ENCODE results near the gene USP25. TPM values are rescaled to one million over a fixed set of nuclear protein-coding genes. Genes with fewer than 3 reads are reported as not detected.

Gene USP25
- total RNA-seq, 1 donor from 2014 or later, result 52.3 TPM

DNA sequence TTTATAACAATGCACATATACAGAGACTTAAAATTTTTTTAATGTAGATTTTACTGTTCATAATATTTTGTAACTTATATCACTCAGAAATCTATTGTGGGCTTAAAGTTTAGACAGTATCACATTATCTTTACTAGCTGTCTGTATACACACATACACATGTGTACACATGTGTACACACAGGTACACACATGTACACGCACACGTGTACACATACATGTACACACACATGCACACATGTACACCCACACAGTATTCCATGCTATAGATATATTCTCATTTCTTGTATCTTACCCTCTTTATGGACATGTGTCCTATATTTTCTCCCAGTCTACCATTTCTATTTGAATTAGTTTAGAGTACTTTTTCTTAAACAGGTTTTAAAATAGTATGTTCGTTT, 123.3 kb downstream of the USP25 start:
- no peak for DNase-seq (ENCODE audit: low spot score)

DNA sequence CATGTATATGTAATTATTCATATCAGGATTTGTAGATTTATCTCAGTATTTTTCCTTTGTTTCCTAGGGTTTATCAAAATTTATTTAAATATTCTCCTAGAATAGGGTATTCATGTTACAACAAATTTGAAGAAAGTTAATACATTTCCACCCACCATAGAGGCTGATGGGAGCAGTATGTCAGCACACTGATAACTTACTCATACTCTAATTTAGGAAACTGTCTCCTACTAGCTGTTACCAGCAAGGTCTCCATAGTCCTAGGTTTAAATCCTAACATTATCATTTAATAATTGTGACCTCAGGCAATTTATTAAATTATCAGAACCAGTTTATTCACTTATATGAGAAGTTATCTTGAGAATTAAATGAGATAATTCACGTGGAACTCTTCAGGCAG, 127.0 kb downstream of the USP25 start:
- no peak for DNase-seq (ENCODE audit: low spot score)

GRCh38 chr21:15857740-15858139, 128.0 kb downstream of the USP25 start:
- DNase-seq (ENCODE audit: low spot score), result no peak

DNA sequence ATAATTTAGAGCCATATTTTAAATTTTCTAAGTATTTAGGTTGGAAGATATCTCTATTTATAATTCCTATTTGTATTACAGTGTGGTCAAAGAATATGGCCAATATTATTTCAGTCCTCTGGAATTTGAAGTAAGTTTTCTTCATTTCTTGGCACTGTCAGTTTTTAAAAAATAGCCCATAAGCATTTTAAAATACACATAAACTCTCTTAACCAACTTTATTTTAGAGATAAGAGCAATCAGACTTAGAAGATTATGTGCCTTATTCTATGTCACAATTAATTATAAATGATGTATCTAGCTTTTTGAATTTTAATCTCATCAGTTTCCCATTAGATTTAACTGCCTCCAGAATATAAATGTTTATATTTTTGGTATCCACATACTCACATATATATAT, 130.8 kb downstream of the USP25 start:
- DNase-seq (ENCODE audit: low spot score), result no peak

DNA sequence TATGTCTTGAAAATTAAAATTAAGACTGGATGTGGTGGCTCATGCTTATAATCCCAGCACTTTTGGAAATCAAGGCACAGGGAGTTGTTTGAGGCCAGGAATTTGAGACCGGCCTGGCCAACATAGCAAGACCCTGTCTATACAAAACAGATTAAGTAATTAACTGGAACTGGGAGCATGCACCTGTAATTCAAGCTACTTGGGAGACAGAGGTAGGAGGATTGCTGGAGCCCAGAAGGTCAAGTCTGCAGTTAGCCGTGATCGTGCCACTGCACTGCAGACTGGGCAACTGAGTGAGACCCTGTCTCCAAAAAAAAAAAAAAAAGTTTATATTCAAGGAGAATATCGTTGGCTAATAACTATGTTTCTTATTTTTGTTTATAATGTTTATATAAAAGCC, 139.2 kb downstream of the USP25 start:
- no peak for DNase-seq (ENCODE audit: low spot score)

- no peak for DNase-seq (ENCODE audit: low spot score)
Measured at GRCh38 chr21:15870819-15871218, 141.0 kb downstream of the USP25 start.

DNA sequence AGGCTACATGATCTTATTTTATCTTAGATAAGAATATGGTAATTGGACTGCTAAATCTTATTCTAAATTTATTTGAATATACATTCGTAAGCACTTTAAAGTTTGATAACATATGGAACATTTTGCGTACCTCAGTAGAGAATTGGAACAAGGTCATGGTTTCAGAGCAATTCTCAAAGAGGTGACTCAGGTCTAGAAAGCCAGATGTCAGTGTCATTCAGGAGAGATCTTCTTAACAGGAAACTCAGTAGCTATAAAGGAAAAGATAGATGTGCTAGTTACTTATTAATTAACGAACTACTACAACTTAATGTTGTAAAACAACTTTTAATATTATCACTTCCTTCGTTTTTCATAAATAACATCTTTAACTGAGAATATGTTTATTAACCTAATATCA, 142.5 kb downstream of the USP25 start:
- no peak for DNase-seq (ENCODE audit: low spot score)

DNA sequence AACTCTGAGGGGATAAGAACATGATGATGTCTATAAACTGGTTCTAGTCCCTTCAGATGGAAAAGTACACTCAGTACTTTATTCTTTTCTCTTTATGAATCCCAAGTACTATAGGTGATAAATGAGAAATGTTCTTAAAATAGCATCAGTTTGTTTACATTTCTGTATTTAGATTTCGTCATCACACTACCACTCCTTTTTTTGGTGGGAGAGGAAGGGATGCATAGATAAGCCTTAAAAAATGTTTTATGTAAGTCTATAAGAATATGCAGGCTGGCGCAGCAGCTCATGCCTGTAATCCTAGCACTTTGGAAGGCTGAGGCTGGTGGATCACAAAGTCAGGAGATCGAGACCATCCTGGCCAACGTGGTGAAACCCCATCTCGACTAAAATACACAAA, 144.8 kb downstream of the USP25 start:
- no peak for DNase-seq (ENCODE audit: low spot score)

GRCh38 chr21:15875286-15875685, 145.5 kb downstream of the USP25 start:
- DNase-seq (ENCODE audit: low spot score), result no peak

- DNase-seq (ENCODE audit: low spot score), result no peak
Measured at GRCh38 chr21:15893902-15894301, 164.1 kb downstream of the USP25 start.

DNA sequence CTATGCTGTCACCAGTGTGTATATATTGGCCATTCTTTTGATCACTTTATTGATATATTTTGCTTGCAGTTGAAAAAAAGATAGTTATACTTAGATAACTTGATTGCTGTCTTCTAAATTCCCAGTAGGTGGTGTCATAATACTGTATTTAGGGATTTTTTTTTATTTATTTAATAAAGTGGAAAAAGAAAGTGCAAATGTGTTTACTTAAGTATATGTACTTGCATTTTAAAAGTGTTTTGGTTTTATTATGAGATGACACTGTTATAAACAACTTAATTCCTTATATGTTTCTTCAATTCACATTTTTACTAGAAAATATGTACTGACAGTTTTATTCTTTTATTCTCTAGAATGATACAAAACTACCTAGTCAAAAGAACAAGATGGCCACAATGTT, 164.8 kb downstream of the USP25 start:
- DNase-seq (ENCODE audit: low spot score), result no peak

DNA sequence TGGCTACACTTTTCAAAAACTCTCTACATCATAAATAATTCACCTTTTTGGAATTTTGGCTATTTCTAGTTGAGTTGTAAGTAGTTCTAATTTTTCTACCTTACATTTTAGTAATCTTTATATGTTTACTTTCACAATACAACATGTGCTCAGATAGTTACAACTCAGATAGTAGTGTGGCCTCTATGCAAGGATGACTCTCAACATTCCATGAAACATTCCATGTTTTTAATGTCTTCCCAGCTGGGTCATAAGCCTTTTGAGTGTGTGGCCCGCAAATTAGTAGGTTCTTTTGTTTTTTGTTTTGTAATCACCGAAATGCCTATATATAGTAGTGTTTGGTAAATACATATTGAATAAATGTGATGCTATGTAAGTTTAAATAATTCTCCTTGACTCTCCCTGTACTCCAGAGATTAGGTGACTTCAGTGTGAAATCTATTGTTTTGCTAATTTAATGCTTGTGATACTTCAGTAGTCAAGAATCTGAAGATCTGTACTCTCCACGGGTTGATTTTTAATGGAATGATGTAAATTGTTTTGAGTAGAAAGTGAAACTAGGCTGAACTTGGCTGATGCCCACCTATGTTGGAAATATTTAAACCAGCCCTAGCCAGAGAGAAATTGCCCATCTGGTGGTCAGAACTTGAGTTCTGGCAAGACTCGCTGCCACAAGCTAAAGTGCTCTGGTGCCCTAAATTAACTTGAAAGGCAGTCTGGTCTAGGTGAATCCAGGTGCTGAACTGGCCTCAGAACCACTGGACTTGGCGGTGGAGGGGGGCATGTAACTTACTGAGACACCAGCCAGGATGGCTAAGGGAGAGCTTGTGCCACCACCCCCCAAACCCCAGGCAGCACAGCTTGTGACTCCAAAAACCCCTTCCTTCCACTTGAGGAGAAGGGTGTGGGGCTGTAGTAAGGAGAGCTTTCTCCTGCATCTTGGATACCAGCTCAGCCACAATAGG, 165.6 kb downstream of the USP25 start:
- no peak for DNase-seq (ENCODE audit: low spot score)

- DNase-seq (ENCODE audit: low spot score), result no peak
Measured at GRCh38 chr21:15896501-15896900, 166.7 kb downstream of the USP25 start.

GRCh38 chr21:15904389-15904788, 174.6 kb downstream of the USP25 start:
- no peak for DNase-seq (ENCODE audit: low spot score)

DNA sequence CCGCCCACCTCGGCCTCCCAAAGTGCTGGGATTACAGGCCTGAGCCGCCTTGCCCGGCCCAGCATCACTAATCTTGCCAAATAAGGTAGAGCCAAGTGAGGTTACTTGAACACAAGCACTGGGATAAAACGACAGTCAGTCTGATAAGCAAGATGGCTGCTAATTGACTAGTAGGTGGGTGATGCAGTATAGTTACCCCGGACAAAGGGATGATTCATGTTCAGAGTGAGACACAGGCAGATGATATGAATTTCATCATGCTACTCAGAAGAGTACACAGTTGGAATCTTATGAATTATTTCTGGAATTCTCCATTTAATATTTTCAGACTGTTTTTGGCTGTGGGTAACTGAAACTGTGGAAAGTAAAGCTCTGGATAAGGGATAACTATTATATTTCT, 178.4 kb downstream of the USP25 start:
- no peak for DNase-seq (ENCODE audit: low spot score)

DNA sequence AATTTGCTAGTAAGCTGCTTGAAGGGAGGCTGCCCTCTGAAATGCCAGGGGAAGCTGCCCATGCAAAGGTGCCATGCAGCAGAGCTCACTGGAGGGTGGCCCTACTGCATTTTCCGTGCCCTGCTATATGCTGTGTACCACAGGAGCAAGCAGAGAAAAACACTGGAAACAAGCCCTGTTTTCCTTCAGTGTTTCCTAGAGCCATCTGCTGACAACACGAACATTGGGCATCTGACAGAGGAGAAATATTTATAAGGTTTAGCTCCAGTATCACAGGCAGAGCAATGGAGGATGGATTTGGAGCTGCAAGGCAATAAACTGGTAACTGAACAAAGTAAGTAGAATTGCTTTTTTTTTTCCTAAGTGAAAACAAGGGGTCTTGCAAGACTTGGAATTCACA, 198.4 kb downstream of the USP25 start:
- DNase-seq (ENCODE audit: low spot score), result no peak

DNA sequence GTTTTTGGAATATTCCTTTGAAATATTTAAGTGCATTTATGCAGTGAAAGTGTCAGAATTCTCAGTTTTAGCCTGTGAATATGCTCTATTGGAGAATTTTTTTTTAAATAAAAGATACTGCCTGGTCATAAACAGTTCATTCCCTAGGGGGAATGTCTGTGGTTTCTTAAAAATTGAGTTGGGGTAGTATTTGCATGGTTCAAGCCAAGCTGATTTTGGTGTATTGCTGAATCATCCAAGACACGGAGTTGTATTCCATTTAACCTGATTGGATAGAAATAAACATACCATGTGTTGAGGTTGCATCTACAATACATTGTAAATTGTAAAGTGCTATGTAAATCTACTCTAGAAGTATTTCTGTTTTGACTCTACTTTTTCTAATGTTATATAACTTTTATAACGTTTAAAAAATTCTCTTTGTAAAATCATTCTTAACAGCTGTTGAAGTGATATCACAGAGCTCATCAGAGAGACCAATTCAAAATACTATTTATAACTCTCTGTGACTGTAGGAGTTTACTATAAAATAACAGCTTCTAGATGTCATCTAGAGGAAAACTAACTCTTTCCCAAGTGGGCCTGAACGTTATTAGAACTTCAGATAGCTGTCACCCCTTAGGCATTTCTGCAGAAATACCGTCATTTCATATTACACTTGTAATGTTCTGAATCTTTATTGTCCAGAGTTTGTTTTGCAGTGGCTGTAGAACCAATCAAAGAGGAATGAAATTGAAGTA, 199.1 kb downstream of the USP25 start:
- no peak for DNase-seq (ENCODE audit: low spot score)

- DNase-seq (ENCODE audit: low spot score), result no peak
Measured at GRCh38 chr21:15929536-15929935, 199.8 kb downstream of the USP25 start.
